HepG2 (cell line): ENCODE results near the gene BIVM. TPM values are rescaled to one million over a fixed set of nuclear protein-coding genes. Genes with fewer than 3 reads are reported as not detected.
A peak's percentile ranks its signal among the peaks of the same experiment; 100 is the strongest.

Experiments
- BRD4 ChIP-seq: sonication (generic); formaldehyde crosslinking; IDR thresholded peaks from 2 replicates; pipeline ENCODE4 v1.4.0; 2020; ENCODE audit warnings: missing genetic modification reagents
- ETV5 ChIP-seq: IDR thresholded peaks from 2 replicates; pipeline ENCODE4 v1.6.1; 2018; ENCODE audit warnings: missing biosample characterization, missing genetic modification reagents, inconsistent platforms, borderline replicate concordance
- HMGXB4 ChIP-seq, 2 experiments: sonication (generic) in 1 of 2; formaldehyde crosslinking in 1 of 2; IDR thresholded peaks; 2 replicates each; pipeline versions ENCODE4 v1.4.0 to v1.6.1; 2018 to 2020; ENCODE audit warnings: missing genetic modification reagents in 2 of 2, borderline replicate concordance in 1 of 2, low read depth in 1 of 2, mild to moderate bottlenecking in 1 of 2, missing biosample characterization in 1 of 2
- HNRNPL ChIP-seq: fragments of 200-400 bp; formaldehyde crosslinking; IDR thresholded peaks from 2 replicates; pipeline ENCODE4 v1.6.1; 2017; ENCODE audit warnings: mild to moderate bottlenecking, low read depth, low read length
- KAT8 ChIP-seq: IDR thresholded peaks from 2 replicates; pipeline ENCODE4 v1.6.1; 2016; ENCODE audit warnings: missing genetic modification reagents, missing compliant biosample characterization
- NKX3-1 ChIP-seq: sonication (generic); formaldehyde crosslinking; IDR thresholded peaks from 2 replicates; pipeline ENCODE4 v1.5.0; 2020; ENCODE audit warnings: missing genetic modification reagents
- REPIN1 ChIP-seq: sonication (generic); formaldehyde crosslinking; IDR thresholded peaks from 2 replicates; pipeline ENCODE4 v1.8.0; 2022; ENCODE audit warnings: missing genetic modification reagents, low read depth, mild to moderate bottlenecking, borderline replicate concordance
- SRY ChIP-seq: sonication (generic); formaldehyde crosslinking; IDR thresholded peaks from 2 replicates; pipeline ENCODE4 v1.8.0; 2022; ENCODE audit warnings: mild to moderate bottlenecking, missing genetic modification reagents
- XRCC5 ChIP-seq: fragments of 200-400 bp; formaldehyde crosslinking; optimal IDR thresholded peaks from 2 replicates; pipeline ENCODE3; 2017; ENCODE audit warnings: mild to moderate bottlenecking, low read length
- YEATS2 ChIP-seq: sonication (generic); formaldehyde crosslinking; IDR thresholded peaks from 2 replicates; pipeline ENCODE4 v1.4.0; 2020; ENCODE audit warnings: missing genetic modification reagents, borderline replicate concordance
- ZMAT3 ChIP-seq: sonication (generic); formaldehyde crosslinking; conservative IDR thresholded peaks from 2 replicates; pipeline ENCODE4 v1.7.0; 2021; ENCODE audit warnings: missing genetic modification reagents
- ZNF292 ChIP-seq: sonication (generic); formaldehyde crosslinking; IDR thresholded peaks from 2 replicates; pipeline ENCODE4 v1.8.1; 2022; ENCODE audit warnings: mild to moderate bottlenecking, low read depth, missing genetic modification reagents, borderline replicate concordance
- ZNF441 ChIP-seq: sonication (generic); formaldehyde crosslinking; IDR thresholded peaks from 2 replicates; pipeline ENCODE4 v1.7.0; 2021; ENCODE audit warnings: missing genetic modification reagents, borderline replicate concordance
- ZNF546 ChIP-seq: sonication (generic); formaldehyde crosslinking; conservative IDR thresholded peaks from 2 replicates; pipeline ENCODE4 v1.8.1; 2023; ENCODE audit warnings: mild to moderate bottlenecking, missing genetic modification reagents
- ZNF761 ChIP-seq: sonication (generic); formaldehyde crosslinking; conservative IDR thresholded peaks from 2 replicates; pipeline ENCODE4 v1.4.0; 2020; ENCODE audit warnings: mild to moderate bottlenecking, missing genetic modification reagents
- ZNF792 ChIP-seq: IDR thresholded peaks from 2 replicates; pipeline ENCODE4 v1.6.1; 2016
- ZNF891 ChIP-seq: sonication (generic); formaldehyde crosslinking; IDR thresholded peaks from 2 replicates; pipeline ENCODE4 v1.5.0; 2020; ENCODE audit warnings: mild to moderate bottlenecking, missing genetic modification reagents
- ZSCAN25 ChIP-seq: sonication (generic); formaldehyde crosslinking; IDR thresholded peaks from 2 replicates; pipeline ENCODE4 v1.8.0; 2022; ENCODE audit warnings: mild to moderate bottlenecking, missing genetic modification reagents
- polyA plus RNA-seq, 8 experiments: library from polyadenylated mRNA; depleted of rRNA in 3 of 8; stranded (reverse) in 7 of 8; unstranded in 1 of 8; fragments of >200 nt; fragmentation: Illumina TruSeq in 4 of 8; extraction: Trizol in 4 of 8; gene quantifications; 2 replicates each; pipeline versions ENCODE4 v1.2.1 to v1.2.3, GENCODE V29; 2011 to 2016; ENCODE audit warnings: low read depth in 4 of 8, missing spikeins in 1 of 8, mixed read lengths in 1 of 8; ENCODE audit not compliant: insufficient read depth in 1 of 8
- total RNA-seq, 5 experiments: library from RNA; depleted of rRNA; stranded (reverse); fragments of >200 nt; fragmentation: Illumina TruSeq; extraction: Trizol; gene quantifications; 2 replicates each; pipeline ENCODE4 v1.2.3, GENCODE V29; 2016; ENCODE audit warnings: low read depth in 1 of 5
- TF ChIP-seq, protein P1 (sequence below): sonication (generic); formaldehyde crosslinking; IDR thresholded peaks from 2 replicates; pipeline ENCODE4 v1.5.1; 2020; ENCODE audit warnings: mild to moderate bottlenecking, missing genetic modification reagents, moderate library complexity
- TF ChIP-seq, protein P2 (sequence below): sonication (generic); formaldehyde crosslinking; IDR thresholded peaks from 2 replicates; pipeline ENCODE4 v1.5.1; 2020; ENCODE audit warnings: missing genetic modification reagents, mild to moderate bottlenecking, borderline replicate concordance
- TF ChIP-seq, protein P3 (sequence below): sonication (generic); formaldehyde crosslinking; conservative IDR thresholded peaks from 2 replicates; pipeline ENCODE4 v1.4.0; 2020; ENCODE audit warnings: missing genetic modification reagents
- TF ChIP-seq, protein P4 (sequence below): IDR thresholded peaks from 2 replicates; pipeline ENCODE4 v1.6.1; 2016; ENCODE audit warnings: missing compliant biosample characterization, missing genetic modification reagents, borderline replicate concordance

Gene BIVM
- total and polyA plus RNA-seq, 2 of the 13 experiments (the other 11 are each of a cell fraction or from before 2014, with no cell fraction given), result 10.4 to 15.8 TPM

GRCh38 chr13:102800145-102801041, 1.5 kb downstream of the BIVM start (continued):
- TF ChIP-seq, protein P1, sequence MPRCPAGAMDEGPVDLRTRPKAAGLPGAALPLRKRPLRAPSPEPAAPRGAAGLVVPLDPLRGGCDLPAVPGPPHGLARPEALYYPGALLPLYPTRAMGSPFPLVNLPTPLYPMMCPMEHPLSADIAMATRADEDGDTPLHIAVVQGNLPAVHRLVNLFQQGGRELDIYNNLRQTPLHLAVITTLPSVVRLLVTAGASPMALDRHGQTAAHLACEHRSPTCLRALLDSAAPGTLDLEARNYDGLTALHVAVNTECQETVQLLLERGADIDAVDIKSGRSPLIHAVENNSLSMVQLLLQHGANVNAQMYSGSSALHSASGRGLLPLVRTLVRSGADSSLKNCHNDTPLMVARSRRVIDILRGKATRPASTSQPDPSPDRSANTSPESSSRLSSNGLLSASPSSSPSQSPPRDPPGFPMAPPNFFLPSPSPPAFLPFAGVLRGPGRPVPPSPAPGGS (CRISPR knock-in tag), result peak; percentile 60; the same call in 1 of the 2 replicates
- TF ChIP-seq ZNF891 (CRISPR knock-in tag), result peak; percentile 47; the same call in 1 of the 2 replicates
- 0 out of 2 replicates have a peak, but pooled peaks have one; percentile 41 for TF ChIP-seq ZNF761 (CRISPR knock-in tag)
- TF ChIP-seq, protein P2, sequence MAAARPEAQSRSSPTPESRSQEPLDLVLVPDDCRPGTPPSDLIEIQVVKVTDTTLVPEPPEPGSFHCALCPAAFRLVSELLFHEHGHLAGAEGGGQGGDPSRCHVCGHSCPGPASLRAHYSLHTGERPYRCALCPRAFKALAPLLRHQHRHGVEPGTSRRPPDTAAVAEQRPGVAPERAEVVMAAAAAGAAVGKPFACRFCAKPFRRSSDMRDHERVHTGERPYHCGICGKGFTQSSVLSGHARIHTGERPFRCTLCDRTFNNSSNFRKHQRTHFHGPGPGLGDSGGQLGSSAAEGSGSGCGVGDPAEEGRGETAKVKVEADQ (CRISPR knock-in tag), result peak; percentile 48; the same call in 1 of the 2 replicates
- TF ChIP-seq ZSCAN25 (CRISPR knock-in tag), result peak; percentile 73
- TF ChIP-seq ETV5 (CRISPR knock-in tag), result peak; percentile 92
- TF ChIP-seq ZMAT3 (CRISPR knock-in tag), result 0 out of 2 replicates have a peak, but pooled peaks have one; percentile 61
- peak; percentile 99 for TF ChIP-seq HMGXB4 (CRISPR knock-in tag; IDR thresholded peaks at IDR 0.05; ENCODE audit: borderline replicate concordance in 1 of 2, low read depth in 1 of 2)
- TF ChIP-seq XRCC5, result peak; percentile 85
- TF ChIP-seq, protein P3, sequence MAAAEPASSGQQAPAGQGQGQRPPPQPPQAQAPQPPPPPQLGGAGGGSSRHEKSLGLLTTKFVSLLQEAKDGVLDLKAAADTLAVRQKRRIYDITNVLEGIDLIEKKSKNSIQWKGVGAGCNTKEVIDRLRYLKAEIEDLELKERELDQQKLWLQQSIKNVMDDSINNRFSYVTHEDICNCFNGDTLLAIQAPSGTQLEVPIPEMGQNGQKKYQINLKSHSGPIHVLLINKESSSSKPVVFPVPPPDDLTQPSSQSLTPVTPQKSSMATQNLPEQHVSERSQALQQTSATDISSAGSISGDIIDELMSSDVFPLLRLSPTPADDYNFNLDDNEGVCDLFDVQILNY (CRISPR knock-in tag), result no peak
- TF ChIP-seq ZNF441 (CRISPR knock-in tag), result peak; percentile 87; the same call in 1 of the 2 replicates
- TF ChIP-seq, protein P4, sequence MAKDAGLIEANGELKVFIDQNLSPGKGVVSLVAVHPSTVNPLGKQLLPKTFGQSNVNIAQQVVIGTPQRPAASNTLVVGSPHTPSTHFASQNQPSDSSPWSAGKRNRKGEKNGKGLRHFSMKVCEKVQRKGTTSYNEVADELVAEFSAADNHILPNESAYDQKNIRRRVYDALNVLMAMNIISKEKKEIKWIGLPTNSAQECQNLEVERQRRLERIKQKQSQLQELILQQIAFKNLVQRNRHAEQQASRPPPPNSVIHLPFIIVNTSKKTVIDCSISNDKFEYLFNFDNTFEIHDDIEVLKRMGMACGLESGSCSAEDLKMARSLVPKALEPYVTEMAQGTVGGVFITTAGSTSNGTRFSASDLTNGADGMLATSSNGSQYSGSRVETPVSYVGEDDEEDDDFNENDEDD (CRISPR knock-in tag), result peak; percentile 41; the same call in 1 of the 2 replicates
- TF ChIP-seq ZNF546 (CRISPR knock-in tag), result peak; percentile 15; the same call in 1 of the 2 replicates
- no peak; the same call in 1 of the 2 replicates for TF ChIP-seq NKX3-1 (CRISPR knock-in tag)
- 0 out of 2 replicates have a peak, but pooled peaks have one; percentile 51 for TF ChIP-seq SRY
- TF ChIP-seq KAT8, result peak; percentile 39; the same call in 1 of the 2 replicates
- 0 out of 2 replicates have a peak, but pooled peaks have one; percentile 45 for TF ChIP-seq HNRNPL
- TF ChIP-seq ZNF792 (CRISPR knock-in tag), result 0 out of 2 replicates have a peak, but pooled peaks have one; percentile 29
- peak; percentile 73; the same call in 1 of the 2 replicates for TF ChIP-seq BRD4 (CRISPR knock-in tag)
- peak; percentile 79; the same call in 1 of the 2 replicates for TF ChIP-seq REPIN1
- no peak for TF ChIP-seq ZNF292 (CRISPR knock-in tag)
- TF ChIP-seq YEATS2 (CRISPR knock-in tag), result peak; percentile 40; the same call in 1 of the 2 replicates
